GM18498 (cell line): ENCODE results near the gene PRKCQ.

Experiments used
- ATAC-seq: cut with Tn5 transposase; IDR thresholded peaks from one replicate; pipeline ENCODE4 v1.9.1; 2021; ENCODE audit warnings: mild to moderate bottlenecking, moderate library complexity; ENCODE audit not compliant: unreplicated experiment

PRKCQ gene

GRCh38 chr10:6570893-6571292, 9.2 kb downstream of the PRKCQ start:
- no peak for ATAC-seq

GRCh38 chr10:6569259-6569658, 10.8 kb downstream of the PRKCQ start:
- no peak for ATAC-seq

GRCh38 chr10:6567884-6568283, 12.2 kb downstream of the PRKCQ start:
- ATAC-seq, result no peak

GRCh38 chr10:6567203-6567703, 12.8 kb downstream of the PRKCQ start:
- ATAC-seq, result no peak

- no peak for ATAC-seq
These were observed 14.5 kb downstream of the PRKCQ start for GRCh38 chr10:6565588-6565987.

- no peak for ATAC-seq
These were observed 15.7 kb downstream of the PRKCQ start for GRCh38 chr10:6564367-6564766.

GRCh38 chr10:6563731-6564130, 16.3 kb downstream of the PRKCQ start:
- no peak for ATAC-seq

GRCh38 chr10:6563075-6563474, 17.0 kb downstream of the PRKCQ start:
- no peak for ATAC-seq

- no peak for ATAC-seq
These were observed 17.9 kb downstream of the PRKCQ start for GRCh38 chr10:6562221-6562620.

GRCh38 chr10:6561552-6561951, 18.5 kb downstream of the PRKCQ start:
- ATAC-seq, result no peak

- no peak for ATAC-seq
These were observed 21.2 kb downstream of the PRKCQ start for GRCh38 chr10:6558759-6559461.

GRCh38 chr10:6558272-6558671, 21.8 kb downstream of the PRKCQ start:
- no peak for ATAC-seq

- no peak for ATAC-seq
These were observed 26.1 kb downstream of the PRKCQ start for GRCh38 chr10:6553937-6554336.

GRCh38 chr10:6543431-6544005, 36.6 kb downstream of the PRKCQ start:
- peak; percentile 73 for ATAC-seq

- ATAC-seq, result peak; percentile 59
These were observed 37.1 kb downstream of the PRKCQ start for GRCh38 chr10:6542999-6543430.

- no peak for ATAC-seq
These were observed 40.2 kb downstream of the PRKCQ start for GRCh38 chr10:6539833-6540232.

GRCh38 chr10:6537770-6538169, 42.3 kb downstream of the PRKCQ start:
- no peak for ATAC-seq

- ATAC-seq, result no peak
These were observed 44.0 kb downstream of the PRKCQ start for GRCh38 chr10:6536102-6536501.

GRCh38 chr10:6535156-6535764, 44.8 kb downstream of the PRKCQ start:
- ATAC-seq, result no peak

- no peak for ATAC-seq
These were observed 47.8 kb downstream of the PRKCQ start for GRCh38 chr10:6532321-6532720.

GRCh38 chr10:6530966-6531365, 49.1 kb downstream of the PRKCQ start:
- ATAC-seq, result no peak

GRCh38 chr10:6530211-6530840, 49.8 kb downstream of the PRKCQ start:
- no peak for ATAC-seq
